Central memory CD4-positive, alpha-beta T cell (primary cell): Measurements from ENCODE around the gene MEF2D.

Experiments
- DNase-seq: peaks from one replicate; pipeline ENCODE4 v3.0.0; 2022

The MEF2D gene

DNA sequence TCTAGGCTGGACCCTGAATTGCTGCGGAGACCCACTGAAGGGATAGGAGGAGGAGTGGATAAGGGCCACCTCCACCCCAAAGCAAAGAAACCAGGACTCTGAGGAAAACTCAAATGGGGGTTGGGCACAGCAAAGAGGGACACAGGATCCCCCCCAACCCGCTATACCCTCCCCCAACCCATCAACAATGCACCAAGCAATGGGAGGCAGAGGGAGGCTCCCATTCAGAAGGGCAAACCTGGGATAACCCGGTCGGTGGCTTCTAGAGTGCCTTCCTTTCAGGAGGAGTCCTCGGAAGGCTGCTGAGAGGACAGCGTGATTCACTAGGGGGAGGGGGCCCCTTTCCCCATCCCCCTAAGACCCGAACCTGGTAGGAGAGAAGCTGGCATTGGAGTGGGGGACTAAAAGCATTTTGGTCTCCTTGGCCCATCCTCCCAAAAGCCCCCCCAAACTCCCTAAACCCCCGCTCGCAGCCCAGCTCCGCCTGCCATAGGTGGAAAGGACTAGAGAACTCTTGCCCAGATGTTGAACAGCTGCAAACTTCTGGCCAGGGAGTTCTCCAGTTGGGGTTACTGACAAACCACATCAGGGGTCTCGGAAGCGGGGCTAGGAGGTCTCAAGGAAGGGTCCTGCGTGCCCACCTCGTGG lies 1.3 kb downstream of the MEF2D start:
- DNase-seq = no peak

GRCh38 chr1:156498432-156499193 lies 2.0 kb downstream of the MEF2D start:
- DNase-seq = no peak

DNA sequence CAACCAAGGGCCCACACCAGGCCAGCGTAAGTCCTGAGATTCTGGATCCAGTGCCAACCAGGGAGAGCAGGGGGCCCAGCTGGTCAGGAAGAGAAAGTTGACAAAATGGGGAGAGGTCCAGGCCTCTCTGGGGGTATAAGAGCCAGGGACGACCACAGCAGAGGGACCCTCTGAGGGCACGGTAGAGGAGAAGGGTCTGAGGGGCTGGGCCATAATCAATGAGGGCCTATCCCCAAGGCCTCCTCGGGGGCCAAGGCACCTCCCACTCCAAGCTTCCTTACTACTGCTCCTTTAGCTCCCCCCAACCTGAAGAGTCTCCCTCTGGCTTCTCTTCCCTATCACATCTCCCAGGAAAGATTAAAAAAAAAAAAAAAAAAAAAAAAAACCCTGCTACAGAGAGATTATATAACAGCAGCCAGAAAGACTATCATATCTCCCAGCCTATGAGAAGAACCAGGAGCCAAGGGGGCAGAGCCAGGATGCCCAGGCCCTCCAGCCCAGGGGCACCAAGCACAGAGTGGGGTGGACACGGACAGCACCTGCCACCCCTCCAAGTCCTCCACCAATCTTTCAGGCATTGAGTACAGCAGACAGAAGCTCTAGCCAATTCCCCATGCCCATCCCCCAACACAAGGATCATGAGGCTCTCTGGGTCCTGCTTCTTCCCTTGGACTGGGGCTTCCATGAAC lies 2.7 kb downstream of the MEF2D start:
- no peak for DNase-seq

DNA sequence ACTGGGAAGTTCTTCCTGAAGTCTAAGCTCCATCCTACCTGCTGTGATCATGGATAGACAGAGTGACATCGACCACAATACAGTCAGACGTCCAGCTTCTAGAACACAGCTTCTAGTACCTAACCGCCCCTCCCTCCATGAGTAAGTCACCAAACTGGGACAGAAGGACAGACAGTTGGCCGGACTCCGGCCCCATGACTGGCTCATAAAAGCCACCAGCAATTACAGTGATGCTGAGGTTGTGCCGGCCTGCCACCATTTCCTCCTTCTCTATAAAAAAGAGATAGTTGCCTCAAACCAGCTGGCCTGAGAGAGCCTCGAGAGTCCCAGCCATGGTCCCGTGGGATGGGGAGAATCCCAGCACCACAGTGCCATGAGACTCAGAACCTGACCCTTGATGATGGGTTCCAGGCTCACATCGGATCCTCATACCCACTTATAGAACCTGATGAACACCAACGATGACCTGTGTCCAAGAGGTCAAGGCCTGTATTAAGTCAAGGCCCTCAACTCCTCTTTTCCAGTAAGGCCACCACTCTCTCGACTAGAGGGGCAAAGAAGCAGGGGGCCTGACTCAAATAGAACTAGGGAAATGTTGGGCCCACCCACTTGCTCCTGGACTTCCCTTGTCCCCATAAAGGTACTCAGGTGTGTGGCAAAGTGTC lies 3.4 kb downstream of the MEF2D start:
- DNase-seq = no peak

GRCh38 chr1:156496211-156496761 lies 4.3 kb downstream of the MEF2D start:
- DNase-seq = no peak

DNA sequence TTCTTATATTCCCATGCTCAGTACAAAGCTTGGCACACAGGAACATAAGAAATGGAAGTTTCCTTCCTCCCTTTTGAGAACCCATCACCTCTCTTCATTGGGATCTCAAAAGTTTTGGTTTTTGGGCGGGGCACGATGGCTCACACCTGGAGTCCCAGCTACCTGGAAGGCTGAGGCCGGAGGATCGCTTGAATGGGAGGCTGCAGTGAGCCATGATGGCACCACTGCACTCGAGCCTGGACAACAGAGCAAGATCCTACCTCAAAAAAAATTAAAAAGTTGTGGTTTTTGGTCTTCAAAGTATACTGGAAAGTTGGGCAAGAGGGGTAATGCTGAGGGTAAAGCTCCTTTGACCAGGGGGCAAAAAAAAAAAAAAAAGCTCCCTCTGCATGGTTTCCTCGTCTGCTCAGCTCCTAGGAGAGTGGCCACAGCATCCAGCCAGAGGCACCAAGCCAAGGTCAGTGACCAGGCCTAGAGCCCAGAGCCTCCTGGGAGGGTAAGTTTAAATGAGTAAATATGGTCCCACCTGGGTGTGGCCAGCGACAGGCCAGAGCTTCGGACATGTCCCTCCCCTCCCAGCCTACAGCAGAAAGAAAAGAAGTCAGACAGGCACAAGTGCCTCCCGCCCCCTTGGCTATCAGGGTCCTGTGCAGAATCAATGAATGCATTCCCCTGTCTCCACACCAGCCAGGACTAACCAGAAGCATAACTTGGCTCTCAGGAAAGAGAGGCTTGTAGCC lies 5.0 kb downstream of the MEF2D start:
- DNase-seq = no peak

DNA sequence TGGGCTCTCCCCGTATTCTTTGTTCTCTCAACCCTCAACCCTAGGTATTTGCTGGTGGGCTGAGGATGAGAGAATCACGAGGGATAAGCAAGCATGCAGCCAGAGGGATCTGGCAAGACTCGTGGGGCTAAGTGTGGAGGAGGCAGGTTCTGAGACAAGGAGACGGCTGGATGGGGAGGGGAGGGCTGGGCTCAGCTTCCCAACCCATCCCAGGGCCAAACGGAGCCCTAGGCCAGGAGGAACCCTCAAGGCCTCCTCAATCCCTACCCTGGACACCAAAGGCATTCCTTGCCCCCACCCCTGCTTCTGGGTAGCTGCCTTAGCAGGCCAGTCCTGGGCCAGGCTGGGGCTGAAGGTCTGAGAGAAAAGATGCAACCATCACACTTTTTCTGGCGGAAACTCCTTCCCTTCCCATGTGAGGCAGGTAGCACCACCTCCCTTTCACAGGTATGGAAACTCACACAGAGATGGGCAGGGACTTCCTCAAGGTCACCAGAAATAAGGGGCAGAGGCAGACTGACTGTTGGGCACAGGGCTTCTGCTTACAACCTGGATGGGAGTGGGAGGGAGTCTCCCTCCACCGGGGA lies 6.2 kb downstream of the MEF2D start:
- DNase-seq = no peak

DNA sequence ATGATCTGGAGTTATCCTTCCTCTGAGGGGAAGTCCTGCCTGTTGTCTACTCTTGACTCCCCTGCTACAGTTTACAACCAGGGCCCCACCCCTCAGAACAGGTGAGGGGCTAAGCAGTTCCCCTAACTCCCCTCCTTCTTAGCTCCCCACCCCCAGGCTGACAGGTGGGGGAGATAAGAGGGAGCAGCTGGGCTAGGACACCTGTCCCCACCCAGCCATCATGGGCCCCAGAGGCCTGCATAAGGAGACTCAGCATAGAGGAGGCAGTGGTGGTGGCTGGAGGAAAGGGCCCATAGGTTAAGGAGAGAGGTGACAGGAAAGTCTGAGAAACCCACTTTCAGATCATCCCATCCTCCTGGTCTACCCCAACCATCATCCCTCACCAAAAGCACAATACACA lies 6.8 kb downstream of the MEF2D start:
- no peak for DNase-seq

- DNase-seq = no peak
Observed at GRCh38 chr1:156493154-156493631, 7.4 kb downstream of the MEF2D start.

DNA sequence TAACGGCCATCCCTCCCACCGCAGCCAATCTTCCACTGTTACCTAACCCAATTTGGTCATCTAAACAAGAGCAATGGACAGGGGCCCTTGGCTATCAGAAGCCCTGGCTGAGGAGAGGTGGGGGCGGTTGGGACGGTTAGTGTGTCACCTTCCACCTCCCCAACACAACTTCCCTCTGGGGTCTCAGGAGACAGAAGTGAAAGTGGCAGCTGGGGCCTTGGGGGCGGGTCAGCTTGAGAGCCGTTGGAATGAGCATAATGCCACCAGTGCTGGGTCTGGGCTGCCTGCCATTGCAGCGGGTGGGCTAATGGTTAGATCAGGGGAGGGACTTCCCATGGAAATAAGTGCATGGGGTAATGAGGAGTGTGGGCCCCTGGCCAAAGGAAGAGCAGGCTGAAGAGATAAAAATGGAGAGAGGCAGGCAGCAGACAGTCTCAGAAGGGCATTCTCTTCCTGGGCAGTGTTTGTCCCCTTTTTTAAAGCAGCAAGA lies 7.9 kb downstream of the MEF2D start:
- DNase-seq = no peak

- no peak for DNase-seq
Observed at GRCh38 chr1:156492013-156492590, 8.5 kb downstream of the MEF2D start.

DNA sequence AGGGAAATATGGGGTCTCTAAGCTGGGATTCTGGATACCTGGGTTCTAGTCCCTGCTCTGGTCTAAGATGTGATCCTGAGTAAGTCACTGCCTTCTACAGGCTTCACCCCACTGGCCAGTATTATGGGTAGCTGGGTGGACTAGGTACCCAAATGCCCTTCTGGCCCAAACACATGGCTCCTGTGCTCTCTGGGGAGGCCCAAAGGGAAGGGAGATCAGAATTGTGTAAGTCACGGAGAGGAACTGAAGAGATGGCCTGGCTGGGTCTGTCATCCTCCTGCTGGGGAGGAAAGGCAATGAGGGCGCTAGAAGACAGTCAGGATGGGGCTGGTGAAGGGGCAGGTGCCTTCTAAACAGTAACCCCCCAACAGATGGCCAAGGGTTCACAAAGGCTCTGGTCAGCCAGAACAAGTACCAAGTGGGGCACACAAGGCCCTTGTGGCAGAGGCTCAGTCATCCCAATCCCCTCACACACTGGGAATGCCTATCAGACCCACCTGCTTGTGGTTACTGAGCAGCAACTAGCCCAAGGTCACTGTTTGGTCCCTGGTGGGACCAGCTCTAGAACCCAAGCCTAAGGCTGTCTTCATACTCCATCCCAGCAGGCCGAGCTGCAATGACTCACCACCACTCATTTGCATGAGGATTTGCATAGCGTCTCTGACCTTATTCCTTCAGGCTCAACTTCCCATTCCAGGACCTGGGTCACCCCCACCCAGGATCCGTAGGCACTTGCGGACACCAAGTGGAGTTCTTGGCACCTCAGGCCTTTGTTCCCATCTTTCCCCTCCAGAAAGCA lies 9.2 kb downstream of the MEF2D start:
- DNase-seq = no peak

DNA sequence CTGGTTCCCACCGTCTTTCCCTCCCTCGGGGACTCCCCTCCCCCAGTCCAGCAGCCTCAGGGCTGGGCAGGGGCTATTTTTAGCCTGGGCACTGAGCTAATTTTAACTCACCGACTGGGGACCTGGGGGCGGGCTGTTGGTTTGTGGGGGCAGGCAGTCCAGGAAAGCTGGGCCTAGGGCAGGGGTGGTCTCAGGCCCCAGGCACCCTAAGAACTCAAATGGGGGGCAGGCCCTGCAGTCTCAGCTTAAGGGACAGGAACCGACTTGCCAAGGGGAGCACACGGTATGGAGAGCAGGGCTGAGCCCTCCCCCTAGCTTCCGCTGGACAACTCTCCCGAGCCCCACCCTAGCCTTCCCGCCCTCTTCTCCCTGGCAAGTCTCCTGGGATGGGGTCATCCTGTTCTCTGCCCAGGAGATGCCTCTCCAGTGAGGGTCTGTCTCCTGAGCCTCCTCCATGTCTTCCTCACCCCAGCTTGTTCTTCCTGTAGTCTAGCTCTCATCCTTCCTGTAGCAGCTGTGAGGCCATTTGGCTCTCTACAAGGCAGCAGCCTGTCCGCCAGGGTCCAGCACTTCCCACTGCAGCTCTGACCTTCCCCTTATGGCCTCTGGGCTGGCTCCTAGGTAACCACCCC lies 10.1 kb downstream of the MEF2D start:
- DNase-seq = no peak

- DNase-seq = no peak
Observed at GRCh38 chr1:156489935-156490293, 10.7 kb downstream of the MEF2D start.

GRCh38 chr1:156489166-156489934 lies 11.2 kb downstream of the MEF2D start:
- DNase-seq = peak; percentile 39

DNA sequence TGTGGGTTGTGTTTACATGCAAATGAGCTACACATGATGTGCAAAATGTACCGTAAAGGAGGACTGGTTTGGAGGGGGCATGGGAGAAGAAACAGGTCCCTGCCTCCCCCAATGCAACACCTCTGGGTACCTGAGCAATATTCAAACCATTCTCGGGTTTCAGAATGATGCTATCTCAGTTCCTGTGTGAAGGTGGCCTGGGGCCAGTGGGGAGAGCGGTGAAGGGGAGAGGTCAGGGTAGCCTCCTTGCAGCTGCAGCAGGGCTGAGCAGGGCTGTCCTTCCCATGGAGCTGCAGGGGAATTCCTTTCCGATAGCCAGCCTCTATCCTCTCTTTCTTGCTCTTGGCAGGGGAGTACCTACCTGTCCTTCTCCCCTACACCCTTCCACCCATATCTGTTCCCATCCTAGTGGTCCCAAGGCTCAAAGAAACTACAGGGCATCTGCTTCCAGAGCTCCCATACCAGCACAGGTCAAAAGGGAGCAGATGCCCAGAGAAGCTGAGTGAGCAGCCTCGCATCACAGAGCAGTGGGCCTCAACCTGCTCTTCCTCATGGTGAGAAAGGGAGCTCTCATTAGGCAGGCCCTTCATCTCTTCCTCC lies 11.9 kb downstream of the MEF2D start:
- DNase-seq = no peak

DNA sequence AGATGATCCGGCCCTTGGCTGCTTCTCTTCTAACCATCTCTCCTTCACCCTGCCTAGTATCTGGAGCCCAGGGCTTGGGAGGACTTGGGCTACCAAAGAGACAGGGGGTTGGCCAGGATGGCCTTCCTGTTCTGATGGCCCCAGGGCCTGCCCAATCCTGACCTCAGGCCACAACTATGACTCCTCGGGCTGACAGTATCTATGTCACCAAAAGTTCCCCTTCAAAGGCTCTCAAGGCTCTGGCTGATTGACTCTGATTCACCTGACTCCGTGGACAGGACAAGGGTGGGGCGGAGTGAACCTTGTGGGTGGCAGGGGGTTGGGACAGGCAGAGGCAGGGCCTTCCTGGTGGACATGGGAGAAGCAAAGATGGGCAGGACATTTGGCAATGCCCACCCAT lies 12.7 kb downstream of the MEF2D start:
- no peak for DNase-seq

DNA sequence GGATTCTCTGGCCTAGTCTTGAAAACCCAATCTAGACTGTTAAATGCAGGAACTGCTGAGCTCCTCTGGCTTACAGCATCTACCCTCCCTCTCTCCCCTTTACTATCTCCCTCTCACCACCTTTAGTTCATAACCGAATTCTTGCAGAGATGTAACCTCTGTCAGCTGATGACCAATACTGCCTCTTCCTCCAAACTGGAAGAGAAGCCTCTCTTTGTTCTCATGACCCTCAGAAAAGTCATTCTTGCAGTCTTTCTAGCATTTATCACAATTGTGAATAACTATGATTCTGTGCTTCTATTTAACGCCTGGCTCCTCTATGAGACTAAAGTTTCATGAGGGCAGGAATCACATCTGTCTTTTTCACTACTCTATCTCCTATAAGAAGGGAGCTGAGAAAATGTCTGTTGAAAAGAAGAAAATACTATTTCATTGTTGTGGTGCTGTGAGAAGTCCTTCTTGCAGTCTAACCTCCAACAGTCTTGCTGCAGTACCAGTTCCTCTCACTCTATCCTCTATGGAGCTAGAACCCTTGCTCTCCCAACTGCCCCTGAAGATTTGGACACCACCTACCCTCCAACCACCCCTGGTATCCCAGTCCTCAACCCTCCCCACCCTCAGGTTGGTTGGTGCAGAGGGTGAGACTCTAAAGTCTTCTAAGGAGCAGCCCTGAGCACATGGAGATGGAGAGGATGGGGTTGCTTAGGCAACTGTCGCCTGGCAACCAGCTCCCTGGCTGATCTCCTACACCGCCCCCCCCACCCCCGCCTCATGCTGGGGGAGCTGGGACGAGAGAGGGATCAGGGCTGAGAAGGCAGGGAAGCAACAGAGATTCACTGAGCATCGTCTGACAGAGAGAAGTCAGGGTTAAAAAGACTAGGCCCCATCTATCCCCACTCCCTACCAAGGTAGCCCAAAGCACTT lies 13.9 kb downstream of the MEF2D start:
- DNase-seq = no peak
